SIG-M5 (cell line): Measurements from ENCODE around the gene SPA17.
A peak's percentile ranks its signal among the peaks of the same experiment; 100 is the strongest.

Source experiments
- DNase-seq: peaks from one replicate; lab custom pipeline; 2025; lab: John Stamatoyannopoulos, UW

SPA17 gene

GRCh38 chr11:124662106-124662505 lies 11.6 kb upstream of the SPA17 start:
- DNase-seq, result no peak

- no peak for DNase-seq
Observed at GRCh38 chr11:124663861-124664260, 9.8 kb upstream of the SPA17 start.

- DNase-seq, result no peak
Observed at GRCh38 chr11:124667601-124668000, 6.1 kb upstream of the SPA17 start.

- DNase-seq, result no peak
Observed at GRCh38 chr11:124669193-124669592, 4.5 kb upstream of the SPA17 start.

- peak; percentile 59 for DNase-seq
Observed at GRCh38 chr11:124670732-124671131, 3.0 kb upstream of the SPA17 start.

- DNase-seq, result no peak
Observed at GRCh38 chr11:124672536-124673215, 1.0 kb upstream of the SPA17 start.

- no peak for DNase-seq
Observed at GRCh38 chr11:124674168-124674517, 439 bp downstream of the SPA17 start.

- no peak for DNase-seq
Observed at GRCh38 chr11:124674571-124674970, 867 bp downstream of the SPA17 start.

- no peak for DNase-seq
Observed at GRCh38 chr11:124676386-124676785, 2.7 kb downstream of the SPA17 start.

- DNase-seq, result no peak
Observed at GRCh38 chr11:124678416-124678815, 4.7 kb downstream of the SPA17 start.

- no peak for DNase-seq
Observed at GRCh38 chr11:124681421-124681820, 7.7 kb downstream of the SPA17 start.

- no peak for DNase-seq
Observed at GRCh38 chr11:124682443-124682842, 8.7 kb downstream of the SPA17 start.

- DNase-seq, result no peak
Observed at GRCh38 chr11:124693142-124693541, 19.4 kb downstream of the SPA17 start.

- no peak for DNase-seq
Observed at GRCh38 chr11:124699547-124699946, 25.8 kb downstream of the SPA17 start.

GRCh38 chr11:124700028-124700427 lies 26.3 kb downstream of the SPA17 start:
- no peak for DNase-seq

- DNase-seq, result no peak
Observed at GRCh38 chr11:124707829-124708228, 34.1 kb downstream of the SPA17 start.

- no peak for DNase-seq
Observed at GRCh38 chr11:124712392-124712791, 38.7 kb downstream of the SPA17 start.

GRCh38 chr11:124716591-124716990 lies 42.9 kb downstream of the SPA17 start:
- no peak for DNase-seq

GRCh38 chr11:124717421-124717785 lies 43.7 kb downstream of the SPA17 start:
- no peak for DNase-seq

- no peak for DNase-seq
Observed at GRCh38 chr11:124717786-124718651, 44.3 kb downstream of the SPA17 start.

- DNase-seq, result no peak
Observed at GRCh38 chr11:124718801-124719200, 45.1 kb downstream of the SPA17 start.

- no peak for DNase-seq
Observed at GRCh38 chr11:124719534-124719933, 45.8 kb downstream of the SPA17 start.

- no peak for DNase-seq
Observed at GRCh38 chr11:124722176-124722575, 48.5 kb downstream of the SPA17 start.
